ENCODE results near the gene RBMY1A1. TPM values are rescaled to one million over a fixed set of nuclear protein-coding genes. Genes with fewer than 3 reads are reported as not detected.
"Not testable (repeated sequence)": the region's sequence is repeated elsewhere in the genome, so short reads cannot be mapped to it uniquely, and the experiment has no call there.

RBMY1A1 gene
- not detected in 2 replicates for polyA plus RNA-seq (2011; rRNA removed)
- not detected in 2 replicates for polyA plus RNA-seq (2012; cell fraction: cytosol; rRNA removed)
- polyA plus RNA-seq (2012; cell fraction: nucleus; rRNA removed): not detected in 2 replicates
- not detected in 3 replicates for polyA plus RNA-seq (2017; fragmentation: RNase III; extraction: RNeasy Plus Mini Kit Qiagen cat#74134 plus additional on column Dnase treatment)
- not detected in 2 replicates for polyA minus RNA-seq (2011; rRNA and poly(A)+ RNA removed)

DNA sequence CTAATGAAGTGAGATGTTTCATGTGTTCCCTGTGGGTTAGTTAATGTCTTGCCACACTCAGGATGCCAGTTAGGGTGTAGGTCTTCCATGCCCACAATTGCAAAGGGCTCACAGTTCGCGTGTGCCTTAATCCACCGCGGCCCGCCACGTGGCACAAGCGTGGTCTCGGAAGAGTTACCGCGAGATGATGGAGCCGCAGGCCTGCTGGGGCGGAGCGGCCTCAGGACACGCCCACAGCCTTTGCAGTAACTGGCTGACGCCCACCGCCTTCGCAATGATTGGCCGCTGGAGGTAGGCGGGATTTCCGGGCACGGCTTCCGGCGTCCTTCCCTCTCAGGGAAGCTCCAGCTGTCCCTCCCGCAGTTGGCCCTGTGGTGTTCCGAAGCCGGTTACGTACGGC lies at the start of gene RBMY1A1:
TSS of gene RBMY1A1 (plus strand) at position 301 of the 400 bp plus-strand sequence. CDS start 2,013 bp downstream, outside the sequence.
- FAIRE-seq; H3K4me1 ChIP-seq; H3K4me2 ChIP-seq; H3K27ac ChIP-seq; H3K4me3 ChIP-seq; DNase-seq (ENCODE audit: low read depth in 1 of 2, low spot score in 1 of 2); CTCF ChIA-PET; H3K9me3 ChIP-seq; ATAC-seq; POLR2A ChIA-PET: not testable (repeated sequence)
- no CpG with 5 or more reads among the region's 28 CpGs for WGBS (ENCODE audit: missing lambda C conversion rate)

- no CpG with 5 or more reads among the region's 28 CpGs for WGBS (ENCODE audit: missing lambda C conversion rate)
- POLR2A ChIA-PET; H3K27ac ChIP-seq; H3K4me1 ChIP-seq; H3K9me3 ChIP-seq; H3K4me3 ChIP-seq; DNase-seq (ENCODE audit: low read depth in 1 of 2, low spot score in 1 of 2); FAIRE-seq; CTCF ChIA-PET; H3K4me2 ChIP-seq; ATAC-seq: not testable (repeated sequence)
Measured at GRCh38 chrY:21511038-21511437, 23.6 kb upstream of the RBMY1A1 start, which contains the start of gene RBMY1B. Gene RBMY1B (plus strand): TSS chrY:21511338. CDS start chrY:21513351, 2,013 bp downstream.

GRCh38 chrY:21559316-21559984 lies 24.8 kb downstream of the RBMY1A1 start:
- H3K27ac ChIP-seq; DNase-seq (ENCODE audit: low read depth in 1 of 2, low spot score in 1 of 2); H3K4me3 ChIP-seq; ATAC-seq; CTCF ChIA-PET; POLR2A ChIA-PET; H3K9me3 ChIP-seq; H3K4me1 ChIP-seq; FAIRE-seq; H3K4me2 ChIP-seq: not testable (repeated sequence)
- no CpG with 5 or more reads among the region's 5 CpGs for WGBS (ENCODE audit: missing lambda C conversion rate)

DNA sequence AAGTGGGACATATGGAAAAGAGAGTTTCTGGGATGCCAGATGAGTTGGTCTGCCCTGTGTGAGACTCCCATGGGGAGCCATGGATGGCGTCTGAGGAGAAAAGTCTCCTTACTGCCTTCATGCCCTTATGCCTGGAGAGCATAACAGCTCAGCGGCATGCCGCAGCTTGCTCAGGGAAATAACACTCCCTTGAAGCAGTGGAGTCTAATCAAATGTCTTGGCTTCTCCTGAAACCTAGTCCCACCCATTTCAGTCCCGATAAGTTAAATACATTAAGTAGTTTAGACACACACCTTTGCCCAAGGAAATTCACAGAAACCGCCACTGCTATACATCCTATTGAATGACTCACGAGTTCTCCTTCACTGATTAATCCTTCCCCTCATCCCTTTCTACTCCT lies 50.8 kb downstream of the RBMY1A1 start:
- Histone ChIP-seq H3K4me3 (no peak overlapping the region), H3K27ac (no peak overlapping the region), H3K4me2 (no peak overlapping the region), H3K4me1 (no peaks in the 10 kb centered on the region), H3K9me3 (no peaks in the 10 kb centered on the region)
- DNase-seq (ENCODE audit: low read depth in 1 of 2, low spot score in 1 of 2) (no peak), FAIRE-seq (no peak), ATAC-seq (no peak)
- CTCF ChIA-PET: no interaction called here
- POLR2A ChIA-PET: no interaction called here
- WGBS (ENCODE audit: missing lambda C conversion rate): 41% methylated on average over 6 of the region's 6 CpGs
- TF ChIP-seq, protein P1, sequence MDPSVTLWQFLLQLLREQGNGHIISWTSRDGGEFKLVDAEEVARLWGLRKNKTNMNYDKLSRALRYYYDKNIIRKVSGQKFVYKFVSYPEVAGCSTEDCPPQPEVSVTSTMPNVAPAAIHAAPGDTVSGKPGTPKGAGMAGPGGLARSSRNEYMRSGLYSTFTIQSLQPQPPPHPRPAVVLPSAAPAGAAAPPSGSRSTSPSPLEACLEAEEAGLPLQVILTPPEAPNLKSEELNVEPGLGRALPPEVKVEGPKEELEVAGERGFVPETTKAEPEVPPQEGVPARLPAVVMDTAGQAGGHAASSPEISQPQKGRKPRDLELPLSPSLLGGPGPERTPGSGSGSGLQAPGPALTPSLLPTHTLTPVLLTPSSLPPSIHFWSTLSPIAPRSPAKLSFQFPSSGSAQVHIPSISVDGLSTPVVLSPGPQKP (IDR thresholded peaks at IDR 0.05; ENCODE audit: low read depth, low read length): no peak
- TF ChIP-seq, protein P2, sequence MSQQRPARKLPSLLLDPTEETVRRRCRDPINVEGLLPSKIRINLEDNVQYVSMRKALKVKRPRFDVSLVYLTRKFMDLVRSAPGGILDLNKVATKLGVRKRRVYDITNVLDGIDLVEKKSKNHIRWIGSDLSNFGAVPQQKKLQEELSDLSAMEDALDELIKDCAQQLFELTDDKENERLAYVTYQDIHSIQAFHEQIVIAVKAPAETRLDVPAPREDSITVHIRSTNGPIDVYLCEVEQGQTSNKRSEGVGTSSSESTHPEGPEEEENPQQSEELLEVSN (IDR thresholded peaks at IDR 0.05; ENCODE audit: borderline replicate concordance, low read depth): no peak
- TF ChIP-seq, protein P3, sequence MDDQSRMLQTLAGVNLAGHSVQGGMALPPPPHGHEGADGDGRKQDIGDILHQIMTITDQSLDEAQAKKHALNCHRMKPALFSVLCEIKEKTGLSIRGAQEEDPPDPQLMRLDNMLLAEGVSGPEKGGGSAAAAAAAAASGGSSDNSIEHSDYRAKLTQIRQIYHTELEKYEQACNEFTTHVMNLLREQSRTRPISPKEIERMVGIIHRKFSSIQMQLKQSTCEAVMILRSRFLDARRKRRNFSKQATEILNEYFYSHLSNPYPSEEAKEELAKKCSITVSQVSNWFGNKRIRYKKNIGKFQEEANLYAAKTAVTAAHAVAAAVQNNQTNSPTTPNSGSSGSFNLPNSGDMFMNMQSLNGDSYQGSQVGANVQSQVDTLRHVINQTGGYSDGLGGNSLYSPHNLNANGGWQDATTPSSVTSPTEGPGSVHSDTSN (IDR thresholded peaks at IDR 0.05): no peak
- TF ChIP-seq, protein P4, sequence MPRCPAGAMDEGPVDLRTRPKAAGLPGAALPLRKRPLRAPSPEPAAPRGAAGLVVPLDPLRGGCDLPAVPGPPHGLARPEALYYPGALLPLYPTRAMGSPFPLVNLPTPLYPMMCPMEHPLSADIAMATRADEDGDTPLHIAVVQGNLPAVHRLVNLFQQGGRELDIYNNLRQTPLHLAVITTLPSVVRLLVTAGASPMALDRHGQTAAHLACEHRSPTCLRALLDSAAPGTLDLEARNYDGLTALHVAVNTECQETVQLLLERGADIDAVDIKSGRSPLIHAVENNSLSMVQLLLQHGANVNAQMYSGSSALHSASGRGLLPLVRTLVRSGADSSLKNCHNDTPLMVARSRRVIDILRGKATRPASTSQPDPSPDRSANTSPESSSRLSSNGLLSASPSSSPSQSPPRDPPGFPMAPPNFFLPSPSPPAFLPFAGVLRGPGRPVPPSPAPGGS (IDR thresholded peaks at IDR 0.05): no peak
- TF ChIP-seq HOXB5 (CRISPR knock-in tag; IDR thresholded peaks at IDR 0.05): no peak
- TF ChIP-seq, protein P5, sequence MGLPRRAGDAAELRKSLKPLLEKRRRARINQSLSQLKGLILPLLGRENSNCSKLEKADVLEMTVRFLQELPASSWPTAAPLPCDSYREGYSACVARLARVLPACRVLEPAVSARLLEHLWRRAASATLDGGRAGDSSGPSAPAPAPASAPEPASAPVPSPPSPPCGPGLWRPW (IDR thresholded peaks at IDR 0.05): no peak
- TF ChIP-seq HDAC2 (IDR thresholded peaks at IDR 0.05): no peak
- no peak for TF ChIP-seq GATA3 (IDR thresholded peaks at IDR 0.05; ENCODE audit: borderline replicate concordance)
- TF ChIP-seq RARB (CRISPR knock-in tag; IDR thresholded peaks at IDR 0.05): no peak
- TF ChIP-seq MAX (IDR thresholded peaks at IDR 0.05): no peak
- no peak for TF ChIP-seq FOXS1 (CRISPR knock-in tag; IDR thresholded peaks at IDR 0.05)

- H3K9me3 ChIP-seq; ATAC-seq; H3K27ac ChIP-seq; DNase-seq (ENCODE audit: low read depth in 1 of 2, low spot score in 1 of 2); H3K4me2 ChIP-seq; H3K4me3 ChIP-seq; POLR2A ChIA-PET; H3K4me1 ChIP-seq; CTCF ChIA-PET; FAIRE-seq: not testable (repeated sequence)
- no CpG with 5 or more reads among the region's 6 CpGs for WGBS (ENCODE audit: missing lambda C conversion rate)
Measured at GRCh38 chrY:21586454-21586853, 51.8 kb downstream of the RBMY1A1 start.
